Frontal cortex (tissue), 4 donors: ENCODE measurements around the gene ABI3. TPM values are rescaled to one million over a fixed set of nuclear protein-coding genes. Genes with fewer than 3 reads are reported as not detected.
"Not testable (repeated sequence)": the region's sequence is repeated elsewhere in the genome, so short reads cannot be mapped to it uniquely, and the experiment has no call there.

Experiments
- DNase-seq, 2 donors: peaks; one replicate each; pipeline ENCODE4 v3.0.0; 2012; ENCODE audit warnings: low spot score in 2 of 2
- FAIRE-seq: peaks from 2 replicates; lab custom pipeline; 2012; peaks lifted over from hg19 to GRCh38; lab: Jason Lieb, UNC
- total RNA-seq: library from RNA; depleted of rRNA; stranded (reverse); fragments of >200 nt; gene quantifications from one replicate; pipeline ENCODE4 v1.2.3, GENCODE V29; 2014
- donor health status: control.
- donor health status: control.
- donor health status: control.

The ABI3 gene, protein sequence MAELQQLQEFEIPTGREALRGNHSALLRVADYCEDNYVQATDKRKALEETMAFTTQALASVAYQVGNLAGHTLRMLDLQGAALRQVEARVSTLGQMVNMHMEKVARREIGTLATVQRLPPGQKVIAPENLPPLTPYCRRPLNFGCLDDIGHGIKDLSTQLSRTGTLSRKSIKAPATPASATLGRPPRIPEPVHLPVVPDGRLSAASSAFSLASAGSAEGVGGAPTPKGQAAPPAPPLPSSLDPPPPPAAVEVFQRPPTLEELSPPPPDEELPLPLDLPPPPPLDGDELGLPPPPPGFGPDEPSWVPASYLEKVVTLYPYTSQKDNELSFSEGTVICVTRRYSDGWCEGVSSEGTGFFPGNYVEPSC
- total RNA-seq = 0.41 TPM

DNA sequence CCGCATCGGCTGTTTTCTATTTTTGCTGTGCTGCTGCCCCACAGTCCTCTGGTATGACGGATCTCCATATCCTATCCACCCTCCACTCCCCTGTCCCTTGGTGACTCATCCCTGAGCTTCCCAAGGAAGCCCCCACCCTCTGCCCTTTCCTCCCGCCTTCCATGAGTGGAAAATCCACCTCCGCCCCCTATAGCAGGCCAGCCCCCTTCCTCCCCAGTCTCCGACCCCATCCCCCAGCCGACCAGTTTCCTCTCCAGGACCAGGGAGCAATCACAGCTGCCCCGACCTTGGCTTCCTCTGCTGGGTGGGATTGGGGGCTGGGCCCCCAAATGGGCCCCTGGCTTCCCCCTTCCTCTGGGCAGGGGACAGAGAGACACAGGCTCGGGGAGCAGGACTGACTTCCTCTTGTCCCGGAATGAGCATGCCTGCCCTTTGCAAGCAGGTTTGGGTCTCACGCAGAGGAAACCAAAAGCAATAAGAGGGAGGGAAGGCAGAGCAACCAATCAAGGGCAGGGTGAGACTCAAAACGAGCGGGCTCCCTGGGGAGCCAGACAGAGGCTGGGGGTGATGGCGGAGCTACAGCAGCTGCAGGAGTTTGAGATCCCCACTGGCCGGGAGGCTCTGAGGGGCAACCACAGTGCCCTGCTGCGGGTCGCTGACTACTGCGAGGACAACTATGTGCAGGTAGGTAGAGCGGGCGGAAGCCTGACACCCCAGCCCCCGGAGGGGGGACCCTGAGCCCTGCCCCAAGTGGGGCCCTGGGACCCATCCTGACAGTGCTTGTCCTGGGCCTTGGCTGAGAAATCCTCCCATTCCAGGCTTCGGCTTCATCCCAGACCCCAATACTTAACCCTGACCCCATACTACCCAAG is at the start of gene ABI3, which contains the start of gene GNGT2:
TSS of gene ABI3 (plus strand) at position 550 of the 872 bp plus-strand sequence. CDS start at position 568, 18 bp downstream.
TSS of gene GNGT2 (minus strand) at position 417 of the 872 bp plus-strand sequence. CDS start 3,152 bp downstream, outside the sequence.
- DNase-seq (peak in 1 of 2 donors; percentile 44), FAIRE-seq (no peak)

DNA sequence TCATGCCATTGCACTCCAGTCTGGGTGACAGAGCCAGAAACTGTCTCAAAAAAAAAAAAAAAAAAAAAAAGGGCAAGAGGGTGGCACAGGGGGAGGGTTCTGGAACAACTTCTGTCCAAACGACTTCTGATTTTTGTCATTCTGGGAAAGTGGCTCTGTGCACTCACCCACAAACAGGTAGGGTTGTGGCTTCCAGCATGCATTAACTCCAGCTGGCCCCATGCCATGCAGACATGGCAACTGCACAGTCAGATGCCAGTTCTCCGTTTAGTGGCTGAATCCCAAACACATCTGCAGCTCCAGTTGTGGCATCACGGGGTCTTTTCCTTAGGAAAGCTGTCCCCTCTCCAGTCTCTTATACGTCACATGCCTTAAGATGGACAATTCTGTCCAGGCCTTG is 47.6 kb upstream of the ABI3 start:
- FAIRE-seq (no peak), DNase-seq (no peak)

DNA sequence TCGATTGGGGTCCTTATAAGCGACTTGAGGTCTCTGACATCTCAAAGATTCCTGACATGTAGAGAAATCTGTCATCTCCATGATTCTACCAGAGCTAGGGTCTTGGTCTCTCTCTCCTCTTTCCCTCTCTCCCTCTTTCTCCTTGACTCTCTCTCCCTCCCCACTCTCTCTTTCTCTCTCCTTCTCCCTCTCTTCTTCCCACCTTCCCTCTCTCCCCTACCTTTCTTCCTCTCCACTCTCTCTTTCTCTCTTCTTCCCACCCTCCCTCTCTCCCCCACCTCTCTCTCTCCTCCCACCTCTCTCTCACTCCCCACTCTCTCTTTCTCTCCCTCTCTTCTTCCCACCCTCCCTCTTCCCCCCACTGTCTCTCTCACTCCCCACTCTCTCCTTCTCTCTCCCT is 45.4 kb upstream of the ABI3 start:
- DNase-seq (no peak), FAIRE-seq (no peak)

DNA sequence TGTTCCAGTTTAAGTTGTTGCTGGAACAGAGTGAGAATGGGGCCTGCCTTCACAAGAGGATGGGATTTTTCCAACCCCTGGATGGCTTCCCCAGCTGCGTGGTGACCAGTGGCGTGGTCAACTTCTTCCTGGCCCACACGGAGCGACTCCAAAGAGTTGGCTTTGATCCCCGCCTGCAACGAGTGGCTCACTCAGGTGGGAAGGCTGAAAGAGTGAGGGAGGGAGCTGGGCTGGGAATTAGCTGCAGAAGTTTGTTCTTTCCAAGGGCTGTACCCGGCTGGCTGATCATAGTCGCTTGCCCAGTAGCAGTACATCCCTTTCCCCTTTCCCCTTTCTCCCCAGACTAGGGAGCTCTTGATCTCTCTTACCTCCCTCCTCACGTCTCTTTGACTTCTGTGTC is 41.8 kb upstream of the ABI3 start:
- FAIRE-seq (no peak), DNase-seq (no peak)

DNA sequence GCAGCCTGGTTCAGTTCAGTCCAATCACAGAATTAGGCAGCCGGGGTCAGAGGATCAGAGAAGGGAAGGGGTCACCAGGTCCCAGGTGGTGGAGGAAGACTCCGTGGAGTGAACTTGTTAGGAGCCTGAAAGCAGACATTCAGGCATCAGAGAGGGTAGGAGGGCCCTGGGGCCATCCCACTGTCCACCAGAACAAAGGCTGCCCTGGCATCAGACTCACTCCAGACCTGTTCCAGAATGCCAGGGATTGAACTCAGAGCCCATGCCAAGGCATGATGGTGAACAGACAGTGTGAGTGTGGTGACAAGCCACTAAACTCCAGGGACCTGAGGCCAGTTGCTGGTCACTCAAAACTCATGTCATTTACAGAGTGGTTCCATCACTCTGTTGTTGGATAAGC is 40.3 kb upstream of the ABI3 start:
- FAIRE-seq (no peak), DNase-seq (no peak)

DNA sequence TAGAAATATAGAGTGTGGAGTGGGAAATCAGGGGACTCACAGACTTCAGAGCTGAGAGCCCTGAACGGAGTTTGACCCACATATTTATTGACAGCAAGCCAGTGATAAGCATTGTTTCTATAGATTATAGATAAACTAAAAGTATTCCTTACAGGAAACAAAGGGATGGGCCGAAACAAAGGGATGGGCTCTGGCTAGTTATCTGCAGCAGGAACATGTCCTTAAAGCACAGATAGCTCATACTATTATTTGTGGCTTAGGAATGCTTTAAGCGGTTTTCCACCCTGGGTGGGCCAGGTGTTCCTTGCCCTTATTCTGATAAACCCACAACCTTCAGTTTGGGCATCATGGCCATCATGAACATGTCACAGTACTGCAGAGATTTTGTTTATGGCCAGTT is 39.8 kb upstream of the ABI3 start:
- not testable (repeated sequence) for FAIRE-seq, DNase-seq

DNA sequence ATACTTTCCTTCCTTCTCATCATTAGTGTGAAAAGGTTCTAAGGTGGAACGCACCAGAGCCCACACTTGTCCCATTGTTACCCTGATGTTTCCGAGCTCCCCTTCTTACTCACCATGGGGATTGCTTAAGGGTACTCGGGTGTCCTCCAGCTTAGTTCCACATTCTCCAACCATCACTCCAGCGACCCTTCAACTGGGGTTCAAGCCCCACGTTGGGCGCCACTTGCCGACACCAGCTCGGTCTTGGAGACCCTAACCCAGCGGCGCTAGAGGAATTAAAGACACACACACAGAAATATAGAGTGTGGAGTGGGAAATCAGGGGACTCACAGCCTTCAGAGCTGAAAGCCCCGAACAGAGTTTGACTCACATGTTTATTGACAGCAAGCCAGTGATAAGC is 34.5 kb upstream of the ABI3 start:
- not testable (repeated sequence) for DNase-seq, FAIRE-seq

DNA sequence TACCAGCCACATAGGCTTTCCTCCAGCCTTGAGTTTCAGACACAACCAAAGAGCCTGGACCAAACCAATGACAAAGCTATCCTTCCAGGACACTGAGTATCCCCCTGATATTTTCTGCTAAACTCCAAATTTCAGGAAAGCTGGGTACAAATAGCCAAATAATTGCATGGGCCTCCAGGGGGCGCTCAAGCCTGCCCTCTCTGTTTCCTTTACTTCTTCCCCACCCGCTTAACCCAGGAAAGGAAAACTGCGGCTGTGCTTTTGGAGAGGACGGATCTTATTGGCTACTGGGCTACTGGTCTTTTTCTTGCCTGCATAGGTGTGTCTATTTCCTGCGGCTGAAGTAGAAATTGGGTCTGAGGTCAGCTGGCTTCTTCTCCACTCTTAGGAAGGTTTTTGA is 30.2 kb upstream of the ABI3 start:
- peak; percentile 17 to 47 for DNase-seq
- no peak for FAIRE-seq

DNA sequence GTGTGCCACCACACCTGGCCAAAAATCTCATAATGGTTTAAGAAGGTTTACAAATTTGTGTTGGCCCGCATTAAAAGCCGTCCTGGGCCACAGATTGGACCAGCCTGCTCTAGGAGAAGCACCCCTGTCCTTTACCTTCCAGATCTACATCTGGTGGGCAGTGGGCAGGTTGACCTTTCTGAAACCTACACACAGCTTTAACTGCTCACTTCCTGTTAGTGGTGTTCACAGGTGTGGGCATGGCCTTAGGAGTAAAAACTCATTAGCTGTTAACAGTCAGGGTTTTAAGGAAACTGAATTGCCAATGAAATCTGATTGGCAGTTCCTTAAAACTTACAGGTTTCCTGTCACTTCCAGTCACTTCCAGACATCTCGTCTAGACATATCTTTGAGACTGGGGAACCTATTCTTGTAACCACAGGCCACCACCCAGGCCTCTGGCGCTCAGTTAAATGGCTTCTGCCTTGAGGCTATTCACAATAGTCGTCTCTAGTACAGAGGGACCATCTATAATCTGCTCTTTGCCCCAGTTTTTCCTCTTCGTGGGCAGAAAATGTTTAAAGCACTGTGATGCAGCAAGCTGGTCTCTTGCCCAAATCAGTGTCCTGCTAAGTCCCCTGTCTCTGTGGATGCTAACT is 29.4 kb upstream of the ABI3 start:
- no peak for DNase-seq
- FAIRE-seq = no peak

DNA sequence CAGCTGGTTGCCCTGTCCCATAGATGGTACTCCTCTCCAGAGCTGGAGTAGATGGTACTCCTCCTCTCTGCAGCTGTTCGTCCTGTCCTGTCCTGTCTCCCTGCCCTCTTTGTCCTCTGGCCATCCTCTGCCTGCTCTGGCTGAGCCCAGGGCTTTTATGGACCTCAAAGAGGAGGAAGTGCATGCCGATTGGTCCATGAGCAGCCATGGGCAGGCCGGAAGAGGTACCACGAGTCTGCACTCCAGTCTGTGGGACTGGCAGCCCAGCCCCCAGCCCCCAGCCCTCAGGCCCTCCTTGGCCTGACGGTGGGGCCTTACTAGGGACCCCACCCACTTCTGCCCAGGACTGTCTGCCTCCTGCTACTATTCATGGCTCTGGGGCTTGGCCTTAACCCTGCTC is 27.2 kb upstream of the ABI3 start:
- DNase-seq (no peak), FAIRE-seq (no peak)

DNA sequence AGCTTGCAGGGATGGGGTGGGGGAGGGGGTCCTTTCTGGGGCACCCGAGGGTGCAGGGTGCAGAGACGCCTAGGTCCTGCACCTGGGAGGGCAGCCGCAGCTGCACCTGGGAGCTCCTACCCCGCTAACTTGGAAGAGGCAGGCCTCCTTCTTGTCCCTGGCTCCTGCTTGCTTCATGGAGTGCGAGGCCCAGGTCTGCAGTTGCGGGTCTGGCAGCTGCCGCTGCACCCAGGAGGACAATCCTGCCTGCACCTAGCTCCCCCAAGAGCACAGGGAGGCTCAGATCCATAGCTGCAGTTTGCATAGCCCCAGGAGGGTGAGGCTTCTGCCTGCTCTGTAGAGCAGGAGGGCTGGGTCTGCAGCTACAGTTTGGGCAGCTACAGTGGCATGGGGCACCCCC is 26.7 kb upstream of the ABI3 start:
- FAIRE-seq (no peak), DNase-seq (no peak)

DNA sequence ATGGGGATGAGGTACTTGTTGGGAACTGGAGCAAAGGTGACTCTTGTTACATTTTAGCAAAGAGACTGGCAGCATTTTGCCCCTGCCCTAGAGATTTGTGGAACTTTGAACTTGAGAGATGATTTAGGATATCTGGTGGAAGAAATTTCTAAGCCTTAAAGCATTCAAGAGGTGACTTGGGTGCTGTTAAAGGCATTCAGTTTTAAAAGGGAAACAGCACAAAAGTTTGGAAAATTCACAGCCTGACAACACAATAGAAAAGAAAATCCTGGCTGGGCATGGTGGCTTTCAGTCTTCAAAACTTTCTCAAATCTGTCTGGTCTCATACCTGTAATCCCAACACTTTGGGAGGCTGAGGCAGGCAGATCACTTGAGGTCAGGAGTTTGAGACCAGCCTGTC is 26.0 kb upstream of the ABI3 start:
- not testable (repeated sequence) for FAIRE-seq, DNase-seq

DNA sequence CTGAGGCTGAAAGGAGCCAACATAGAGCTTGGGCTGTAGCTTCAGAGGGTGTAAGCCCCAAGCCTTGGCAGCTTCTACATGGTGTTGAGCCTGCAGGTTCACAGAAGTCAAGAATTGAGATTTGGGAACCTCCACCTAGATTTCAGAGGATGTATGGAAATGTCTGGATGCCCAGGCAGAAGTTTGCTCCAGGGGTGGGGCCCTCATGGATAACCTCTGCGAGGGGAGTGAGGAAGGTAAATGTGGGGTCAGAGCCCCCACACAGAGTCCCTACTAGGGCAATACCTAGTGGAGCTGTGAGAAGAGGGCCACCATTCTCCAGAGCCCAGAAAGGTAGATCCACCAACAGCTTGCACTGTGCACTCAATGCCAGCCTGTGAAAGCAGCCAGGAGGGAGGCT is 25.1 kb upstream of the ABI3 start:
- DNase-seq, FAIRE-seq: not testable (repeated sequence)

DNA sequence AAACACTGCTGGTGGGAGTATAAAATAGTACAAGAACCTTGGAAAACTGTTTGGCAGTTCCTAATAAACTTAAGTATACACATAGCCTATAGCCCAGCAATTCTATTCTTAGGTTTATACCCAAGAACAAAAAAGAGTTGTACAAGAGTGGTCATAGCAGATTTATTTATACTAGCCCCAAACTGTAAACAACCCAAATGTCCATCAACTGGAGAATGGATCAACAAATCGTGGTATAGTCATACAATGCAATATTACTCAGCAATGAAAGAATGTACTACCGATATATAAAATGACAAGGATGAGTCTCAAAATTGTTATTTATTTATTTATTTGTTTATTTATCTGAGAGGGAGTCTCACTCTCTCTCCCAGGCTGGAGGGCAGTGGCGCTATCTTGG is 23.2 kb upstream of the ABI3 start:
- no peak for DNase-seq
- FAIRE-seq = no peak

DNA sequence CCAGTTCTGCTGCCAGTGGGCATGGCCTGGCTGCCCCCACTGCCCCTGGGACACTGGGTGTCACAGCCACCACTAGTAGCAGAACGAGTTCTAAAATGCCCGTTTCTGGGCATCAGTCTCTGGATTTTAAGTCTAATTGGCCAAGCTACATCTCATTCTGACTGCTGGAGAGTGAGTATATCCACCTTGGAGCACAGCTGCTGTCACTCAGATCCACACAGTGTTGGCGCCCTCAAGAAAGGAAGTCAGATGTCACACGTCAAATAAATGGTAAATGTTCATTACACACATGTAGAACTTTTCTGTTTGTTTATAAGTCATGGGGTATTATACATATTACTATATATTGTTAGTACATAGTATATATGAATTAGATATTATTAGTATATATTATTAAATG is 19.6 kb upstream of the ABI3 start:
- DNase-seq = no peak
- FAIRE-seq = no peak

DNA sequence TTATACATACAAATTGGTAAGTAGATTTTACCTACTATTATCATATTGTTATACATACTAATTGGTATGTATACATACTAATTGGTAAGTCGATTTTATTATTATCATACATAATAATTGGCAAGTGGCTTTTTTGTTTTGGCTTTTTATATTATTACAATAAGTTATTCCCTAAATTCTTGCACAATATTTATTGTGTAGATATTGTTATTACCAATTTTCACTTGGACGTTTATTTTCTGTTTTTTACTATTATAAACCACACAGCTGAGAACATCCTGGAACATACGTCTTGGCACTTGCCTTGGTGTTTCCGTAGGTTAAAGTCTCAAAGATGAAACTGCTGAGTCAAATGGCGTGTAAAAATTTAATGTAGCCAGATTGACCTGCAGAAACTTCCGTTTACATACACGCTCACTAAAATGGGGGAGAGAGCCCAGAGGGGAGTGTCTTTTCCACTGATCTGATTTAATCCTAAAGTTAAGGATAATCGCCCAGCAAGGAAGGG is 19.0 kb upstream of the ABI3 start:
- DNase-seq = no peak
- no peak for FAIRE-seq

DNA sequence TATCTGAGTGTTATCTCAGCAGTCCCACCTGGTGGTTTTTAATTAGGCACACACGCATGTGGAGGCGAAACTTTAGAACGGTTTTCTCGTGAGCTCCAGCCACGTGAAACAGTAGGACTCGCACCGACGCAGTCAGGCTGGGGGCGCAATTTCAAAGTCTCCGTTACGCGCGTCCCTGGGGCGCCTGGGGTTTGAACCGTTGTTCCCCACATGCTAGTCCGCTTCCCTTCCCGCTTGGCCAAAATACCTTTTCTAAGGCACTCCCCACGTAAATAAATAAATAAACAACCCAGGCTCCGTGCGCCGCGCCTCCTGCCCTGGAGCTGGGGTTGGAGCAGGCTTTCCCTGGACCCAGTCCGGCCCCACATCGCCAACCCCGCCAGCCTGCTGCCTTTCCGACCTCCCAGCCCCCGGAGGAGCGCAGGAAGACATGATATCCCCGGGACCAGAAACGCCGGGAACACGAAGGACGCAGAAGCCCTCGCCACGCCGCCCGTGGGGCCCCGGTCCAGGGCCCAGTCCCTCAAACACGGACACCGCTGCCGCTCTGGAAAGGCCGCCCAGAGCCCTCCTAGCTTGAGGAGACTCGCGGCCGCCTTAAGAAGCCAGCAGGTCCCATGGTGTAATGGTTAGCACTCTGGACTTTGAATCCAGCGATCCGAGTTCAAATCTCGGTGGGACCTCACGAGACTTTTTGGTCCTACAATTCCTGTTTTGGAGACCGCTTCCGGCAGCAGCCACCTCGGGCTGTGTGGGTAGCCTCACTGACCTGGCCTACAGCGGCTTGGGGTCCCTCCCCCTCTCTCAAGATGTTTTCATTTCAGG is 18.4 kb upstream of the ABI3 start:
- FAIRE-seq (no peak), DNase-seq (peak; percentile 69 to 72)

DNA sequence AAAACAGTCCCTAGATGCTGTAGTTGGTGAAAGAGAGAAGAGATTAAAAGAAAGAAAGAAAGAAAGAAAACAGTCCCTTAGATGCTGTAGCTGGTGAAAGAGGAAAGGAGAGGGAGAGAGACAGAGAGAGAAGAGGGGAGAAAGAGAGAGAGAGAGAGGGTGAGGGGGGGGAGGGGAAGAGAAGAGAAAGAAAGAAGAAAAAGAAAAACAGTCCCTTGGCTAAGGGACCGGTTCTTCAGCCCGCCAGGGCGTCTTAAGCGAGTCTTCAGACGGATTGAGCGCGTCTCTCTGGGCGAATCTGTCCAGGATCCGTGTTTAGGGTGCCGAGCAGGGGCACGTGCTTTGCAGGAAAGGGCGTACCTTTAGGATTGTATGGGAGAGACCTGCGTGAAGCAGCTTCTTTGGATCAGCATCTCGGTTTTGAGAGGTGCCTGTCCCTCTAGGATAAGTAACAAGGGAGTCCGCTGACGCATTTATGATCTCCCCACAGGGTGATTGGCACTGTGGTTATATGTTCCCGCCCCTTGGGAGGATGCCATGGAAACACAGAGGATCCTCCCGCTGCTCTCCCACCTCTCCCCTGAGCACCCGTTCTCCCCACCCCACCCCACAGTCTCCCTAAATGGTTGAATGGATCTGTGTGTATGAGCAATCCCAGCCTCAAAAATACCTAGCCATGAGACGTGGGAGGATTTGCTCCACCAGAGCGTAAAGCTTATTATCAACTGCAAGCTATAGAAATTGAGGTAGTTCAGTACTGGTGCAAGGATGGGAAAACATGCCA is 16.8 kb upstream of the ABI3 start:
- FAIRE-seq (no peak), DNase-seq (peak in 1 of 2 donors; percentile 62)

DNA sequence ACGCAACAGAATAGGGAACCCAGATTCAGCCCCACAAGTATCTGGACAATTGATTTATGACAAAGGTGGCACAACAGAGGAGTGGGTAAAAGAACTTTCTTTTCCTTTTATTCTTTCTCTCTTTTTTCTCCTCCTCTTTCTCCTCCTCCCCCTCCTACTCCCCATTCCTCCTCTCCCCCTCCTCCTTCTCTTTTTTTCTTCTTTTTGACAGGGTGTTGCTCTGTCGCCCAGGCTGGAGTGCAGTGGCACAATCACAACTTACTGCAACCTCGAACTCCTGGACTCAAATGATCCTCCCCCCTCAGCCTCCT is 16.3 kb upstream of the ABI3 start:
- FAIRE-seq (no peak), DNase-seq (no peak)
